HEK293T (cell line): ENCODE data around the gene ARHGAP26.

Experiments
- CTCF ChIA-PET: fragments of 350-600 bp; formaldehyde crosslinking; extraction: SDS; loops from one replicate; lab custom pipeline; 2021; ENCODE audit warnings: antibody characterized with exemption, inconsistent platforms; lab: Yijun Ruan, JAX
- POLR2A ChIA-PET: fragments of 350-600 bp; formaldehyde crosslinking; extraction: SDS; loops from one replicate; lab custom pipeline; 2020; ENCODE audit warnings: antibody characterized with exemption, inconsistent platforms; lab: Yijun Ruan, JAX
- DNase-seq: peaks from one replicate; pipeline ENCODE4 v3.0.0; 2012; ENCODE audit warnings: mixed read lengths; ENCODE audit errors: extremely low spot score
- ARNT ChIP-seq: fragments of 450-650 bp; IDR thresholded peaks from 2 replicates; pipeline ENCODE4 v1.6.1; 2017; ENCODE audit warnings: mild to moderate bottlenecking
- BHLHE40 ChIP-seq: fragments of 450-650 bp; IDR thresholded peaks from 2 replicates; pipeline ENCODE4 v1.6.1; 2016; ENCODE audit warnings: mild to moderate bottlenecking, moderate library complexity, borderline replicate concordance
- CTBP1 ChIP-seq: fragments of 450-650 bp; IDR thresholded peaks from 2 replicates; pipeline ENCODE4 v1.6.1; 2016; ENCODE audit warnings: borderline replicate concordance
- ELF4 ChIP-seq: fragments of 450-650 bp; IDR thresholded peaks from 2 replicates; pipeline ENCODE4 v1.6.1; 2017; ENCODE audit warnings: antibody characterized with exemption
- FOXA1 ChIP-seq: fragments of 450-650 bp; IDR thresholded peaks from 2 replicates; pipeline ENCODE4 v1.6.1; 2016; ENCODE audit warnings: mild to moderate bottlenecking
- FOXK2 ChIP-seq: fragments of 450-650 bp; IDR thresholded peaks from 2 replicates; pipeline ENCODE4 v1.6.1; 2016; ENCODE audit warnings: mild to moderate bottlenecking
- FOXM1 ChIP-seq: fragments of 450-650 bp; IDR thresholded peaks from 2 replicates; pipeline ENCODE4 v1.6.1; 2017; ENCODE audit warnings: mild to moderate bottlenecking, borderline replicate concordance
- HDGF ChIP-seq: fragments of 450-650 bp; IDR thresholded peaks from 2 replicates; pipeline ENCODE4 v1.6.1; 2017; ENCODE audit warnings: antibody characterized with exemption, borderline replicate concordance
- L3MBTL2 ChIP-seq: fragments of 450-650 bp; conservative IDR thresholded peaks from 2 replicates; pipeline ENCODE4 v1.6.1; 2016; ENCODE audit warnings: mild to moderate bottlenecking
- LEF1 ChIP-seq: fragments of 450-650 bp; IDR thresholded peaks from 2 replicates; pipeline ENCODE4 v1.6.1; 2017; ENCODE audit warnings: mild to moderate bottlenecking, borderline replicate concordance
- NFRKB ChIP-seq: fragments of 450-650 bp; IDR thresholded peaks from 2 replicates; pipeline ENCODE4 v1.6.1; 2016; ENCODE audit warnings: mild to moderate bottlenecking, moderate library complexity
- PKNOX1 ChIP-seq: fragments of 450-650 bp; IDR thresholded peaks from 2 replicates; pipeline ENCODE4 v1.6.1; 2016
- SP1 ChIP-seq: fragments of 450-650 bp; IDR thresholded peaks from 2 replicates; pipeline ENCODE4 v1.6.1; 2017
- SUZ12 ChIP-seq: fragments of 450-650 bp; IDR thresholded peaks from 2 replicates; pipeline ENCODE4 v1.6.1; 2016; ENCODE audit warnings: mild to moderate bottlenecking
- TARDBP ChIP-seq: fragments of 450-650 bp; IDR thresholded peaks from 2 replicates; pipeline ENCODE4 v1.6.1; 2016
- ZNF384 ChIP-seq: fragments of 450-650 bp; IDR thresholded peaks from 2 replicates; pipeline ENCODE4 v1.6.1; 2016

ARHGAP26 gene

GRCh38 chr5:142846406-142846805 lies 76.2 kb downstream of the ARHGAP26 start:
- ChIA-PET POLR2A (interaction anchor here (1.6 kb wide), 1 partner anchor 77 kb away, joined by 4 read pairs; the partner anchor contains the start of gene ARHGAP26), CTCF (no interaction called here)
- no peak for DNase-seq
- TF ChIP-seq TARDBP: no peak
- TF ChIP-seq LEF1: no peak
- no peak for TF ChIP-seq FOXA1
- TF ChIP-seq FOXK2: no peak
- no peak for TF ChIP-seq SUZ12
- TF ChIP-seq ZNF384: no peak
- no peak for TF ChIP-seq ELF4
- no peak for TF ChIP-seq SP1
- no peak for TF ChIP-seq PKNOX1
- no peak for TF ChIP-seq NFRKB
- TF ChIP-seq CTBP1: no peak

- ChIA-PET POLR2A (no interaction called here), CTCF (interaction anchor here (0.7 to 1.0 kb wide), 2 partner anchors 18 to 64 kb away, joined by 3 read pairs; no protein-coding TSS in a partner anchor)
- DNase-seq: no peak
- TF ChIP-seq LEF1 (no peak), SP1 (no peak), TARDBP (no peak), L3MBTL2 (no peak), FOXA1 (no peak), PKNOX1 (no peak), FOXM1 (no peak)
Measured at GRCh38 chr5:142847898-142848790, 78.0 kb downstream of the ARHGAP26 start.

- TF ChIP-seq CTBP1: no peak
- no peak for TF ChIP-seq LEF1
- TF ChIP-seq TARDBP: no peak
- no peak for TF ChIP-seq SP1
- no peak for TF ChIP-seq SUZ12
- CTCF ChIA-PET: no interaction called here
- no peak for DNase-seq
- POLR2A ChIA-PET: no interaction called here
Measured at GRCh38 chr5:142849466-142849865, 79.3 kb downstream of the ARHGAP26 start.

GRCh38 chr5:142849880-142850279 lies 79.7 kb downstream of the ARHGAP26 start:
- no peak for DNase-seq
- TF ChIP-seq LEF1 (no peak), L3MBTL2 (no peak), SP1 (no peak), ARNT (no peak), ELF4 (no peak), FOXK2 (no peak), HDGF (no peak), PKNOX1 (no peak), NFRKB (no peak), ZNF384 (no peak), FOXM1 (no peak), CTBP1 (no peak), TARDBP (no peak)
- ChIA-PET CTCF (no interaction called here), POLR2A (no interaction called here)

GRCh38 chr5:142851731-142852130 lies 81.6 kb downstream of the ARHGAP26 start:
- TF ChIP-seq NFRKB: no peak
- no peak for TF ChIP-seq SP1
- TF ChIP-seq PKNOX1: no peak
- no peak for TF ChIP-seq FOXK2
- no peak for TF ChIP-seq BHLHE40
- no peak for TF ChIP-seq L3MBTL2
- TF ChIP-seq LEF1: no peak
- no peak for TF ChIP-seq ELF4
- no peak for TF ChIP-seq ZNF384
- no peak for TF ChIP-seq SUZ12
- no peak for TF ChIP-seq FOXA1
- no peak for TF ChIP-seq FOXM1
- TF ChIP-seq CTBP1: no peak
- TF ChIP-seq HDGF: no peak
- TF ChIP-seq ARNT: no peak
- no peak for TF ChIP-seq TARDBP
- ChIA-PET POLR2A (no interaction called here), CTCF (no interaction called here)

More at GRCh38 chr5:142851731-142852130, 81.6 kb downstream of the ARHGAP26 start:
- DNase-seq: no peak
